ENCODE results near the gene AIPL1. TPM values are rescaled to one million over a fixed set of nuclear protein-coding genes. Genes with fewer than 3 reads are reported as not detected.

AIPL1 gene
- polyA plus RNA-seq, 12 donors: not detected

DNA sequence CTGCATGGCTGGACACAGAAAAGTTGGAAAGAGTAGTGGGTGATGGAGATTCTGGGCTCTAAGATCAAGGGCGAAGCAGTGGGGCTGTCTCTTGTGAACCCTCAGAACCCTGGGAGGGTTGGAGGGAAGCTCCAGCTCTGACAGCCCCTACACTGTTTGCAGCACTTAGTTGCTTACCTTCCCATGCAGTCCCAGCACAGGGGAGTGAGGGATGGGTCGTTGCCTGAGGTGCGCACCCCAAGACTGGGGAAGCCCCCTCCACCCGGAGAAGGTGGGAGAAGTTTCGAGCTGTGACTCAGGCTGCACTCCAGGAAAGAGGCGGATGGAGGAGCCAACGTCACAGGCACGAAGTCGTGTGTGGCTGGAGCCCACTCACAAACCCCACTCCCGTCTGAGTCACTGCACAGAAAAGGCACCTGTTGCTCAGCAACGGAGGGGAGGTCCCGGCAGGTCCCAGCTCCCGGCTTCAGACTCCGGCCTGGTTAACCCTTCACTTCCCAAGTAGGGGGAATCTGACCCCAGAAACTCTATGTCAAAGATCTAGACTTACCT is 60.1 kb downstream of the AIPL1 start:
- no peak for DNase-seq

DNA sequence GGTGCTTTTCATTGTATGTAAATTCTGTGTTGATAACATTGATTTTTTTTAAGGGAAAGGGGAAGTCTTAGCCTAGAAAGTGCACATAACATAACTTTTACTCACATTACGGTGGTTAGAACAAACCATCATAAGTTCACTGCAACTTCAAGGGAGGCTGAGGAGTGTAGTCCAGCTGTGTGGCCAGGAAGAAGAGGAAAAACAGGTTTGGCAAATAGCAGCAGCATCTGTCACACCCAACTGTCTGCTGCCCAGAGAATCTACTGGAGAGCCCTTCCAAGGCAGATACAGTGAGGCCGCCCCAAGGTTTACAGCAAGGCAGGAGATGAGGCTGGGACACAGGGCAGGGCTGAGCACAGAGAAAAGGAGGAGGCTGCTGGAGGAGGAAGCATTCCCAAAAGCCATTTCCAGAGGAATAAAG is 60.6 kb downstream of the AIPL1 start:
- no peak for DNase-seq

Other genes with a start within 250 kb of the AIPL1 start
- gene PIMREG, start 9.3 kb upstream of the AIPL1 start, polyA plus RNA-seq (ENCODE audit: insufficient read length in 12 of 12): 10 to 100 TPM in 9 of 12 donors, 1 to 10 TPM in 2, not detected in 1; 7.8 to 20.2 (median 12.6) TPM
- 10 to 100 TPM in 1 of 12 donors, 1 to 10 TPM in 10, not detected in 1; 2.5 to 10.3 (median 5.8) TPM for gene PITPNM3, start 121.4 kb upstream of the AIPL1 start, polyA plus RNA-seq (ENCODE audit: insufficient read length in 12 of 12)
- 10 to 100 TPM in 11 of 12 donors, not detected in 1; 10.9 to 41.8 (median 12.7) TPM for gene KIAA0753, start 205.6 kb upstream of the AIPL1 start, polyA plus RNA-seq (ENCODE audit: insufficient read length in 12 of 12)
- 10 to 100 TPM in 11 of 12 donors, not detected in 1; 40.2 to 72.6 (median 51.5) TPM for gene TXNDC17, start 205.9 kb upstream of the AIPL1 start, polyA plus RNA-seq (ENCODE audit: insufficient read length in 12 of 12)
- gene MED31, start 216.5 kb upstream of the AIPL1 start, polyA plus RNA-seq (ENCODE audit: insufficient read length in 12 of 12): 10 to 100 TPM in 11 of 12 donors, not detected in 1; 11.9 to 26.8 (median 18.4) TPM
- 1 to 10 TPM in 10 of 12 donors, not detected in 2; 2.5 to 5.5 (median 3.6) TPM for gene C17orf100, start 216.6 kb upstream of the AIPL1 start, polyA plus RNA-seq (ENCODE audit: insufficient read length in 12 of 12)